ENCODE data around the gene RAB28.

DNA sequence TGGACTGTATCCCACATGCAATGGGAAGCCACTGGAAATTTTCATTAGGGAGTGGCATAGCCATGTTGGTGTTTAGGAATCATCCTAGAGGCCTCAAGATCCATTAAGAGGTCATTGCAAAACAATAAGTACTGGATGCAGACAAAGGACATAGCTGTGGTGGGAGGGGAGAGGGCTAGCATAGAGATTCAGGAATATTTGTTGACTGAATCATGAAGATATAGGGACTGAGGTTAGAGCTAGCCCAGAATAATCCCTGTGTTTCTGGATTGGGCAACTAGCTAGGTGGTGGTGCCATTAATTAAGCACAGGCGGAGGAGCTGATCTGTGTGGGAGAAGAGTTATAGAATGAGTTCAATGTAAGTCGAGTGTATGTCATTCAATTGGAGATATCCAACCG lies 135.0 kb downstream of the RAB28 start:
- TF ChIP-seq ZNF8 (CRISPR knock-in tag; IDR thresholded peaks at IDR 0.05) (no peak), PPARA (CRISPR knock-in tag; IDR thresholded peaks at IDR 0.05; ENCODE audit: borderline replicate concordance) (no peak), PATZ1 (CRISPR knock-in tag; IDR thresholded peaks at IDR 0.05; ENCODE audit: borderline replicate concordance) (no peak), ZFP30 (CRISPR knock-in tag; IDR thresholded peaks at IDR 0.05) (no peak), ZNF565 (CRISPR knock-in tag; conservative IDR thresholded peaks at IDR 0.05; ENCODE audit: low read depth) (no peak), ARNTL (CRISPR knock-in tag; IDR thresholded peaks at IDR 0.05; ENCODE audit: borderline replicate concordance, low read depth) (no peak), ISL1 (CRISPR knock-in tag; IDR thresholded peaks at IDR 0.05) (no peak)
